ENCODE data around the gene HYKK. TPM values are rescaled to one million over a fixed set of nuclear protein-coding genes. Genes with fewer than 3 reads are reported as not detected.
"Not testable (repeated sequence)": the region's sequence is repeated elsewhere in the genome, so short reads cannot be mapped to it uniquely, and the experiment has no call there.

HYKK gene
- total and polyA plus RNA-seq, 8 donors, result 2.3 to 5.1 (median 3.1) TPM

- TF ChIP-seq CTCF (IDR thresholded peaks at IDR 0.05), result no peak
- Histone ChIP-seq H3K9me3 (no peaks in the 10 kb centered on the region), H3K27ac (no peak overlapping the region), H3K4me3 (no peak overlapping the region), H3K36me3 (no peaks in the 10 kb centered on the region), H3K27me3 (no peaks in the 10 kb centered on the region), H3K4me1 (peaks cover 0 to 8% (median 8%) of the 10 kb centered on the region in 3 donors)
- intact Hi-C loops (cut with DNase I), result no loop called here
- FAIRE-seq (no peak), ATAC-seq (no peak), DNase-seq (no peak)
- 79% methylated on average over 1 of the region's 1 CpG for WGBS, 2 donors
Observed at GRCh38 chr15:78538358-78538757, 31.0 kb downstream of the HYKK start.

GRCh38 chr15:78539464-78540140 lies 32.2 kb downstream of the HYKK start:
- H3K27me3 ChIP-seq; H3K9me3 ChIP-seq; FAIRE-seq; ATAC-seq; H3K36me3 ChIP-seq; intact Hi-C loops (cut with DNase I): not testable (repeated sequence)
- WGBS, 2 donors, result 68 to 72% methylated on average over 18 of the region's 18 CpGs
- Histone ChIP-seq H3K4me3 (peak overlapping the region; percentile 60 to 81 (median 70)), H3K4me1 (peaks cover 0 to 12% (median 11%) of the 10 kb centered on the region in 3 donors), H3K27ac (peak overlapping the region; percentile 62 to 91 (median 90))
- DNase-seq, result peak in 1 of 6 donors; percentile 17

- intact Hi-C loops (cut with DNase I), result no loop called here
- H3K4me3 ChIP-seq, result peak within 1 kb of the TSS; percentile 60 to 81 (median 70)
- peak within 1 kb of the TSS; percentile 62 to 91 (median 90) for H3K27ac ChIP-seq
- TF ChIP-seq CTCF (IDR thresholded peaks at IDR 0.05), result no peak
- H3K4me1 ChIP-seq, result peaks cover 5 to 14% (median 12%) of the 10 kb centered on the region in 3 donors
- peaks cover 0 to 5% (median 0%) of the 10 kb centered on the region in 3 donors for H3K36me3 ChIP-seq
- ATAC-seq, result peak; percentile 93 to 97 (median 94)
- DNase-seq, result peak; percentile 83 to 98 (median 88)
- 0% methylated on average over 41 to 56 of the region's 56 CpGs for WGBS, 2 donors
- no peaks in the 10 kb centered on the region for H3K9me3 ChIP-seq
- FAIRE-seq, result no peak
- H3K27me3 ChIP-seq, result no peaks in the 10 kb centered on the region
Observed at GRCh38 chr15:78540141-78540870, 32.9 kb downstream of the HYKK start, which contains the start of gene PSMA4. PSMA4 (plus strand) TSS chr15:78540444; CDS start chr15:78541928, 1,484 bp downstream.

- Histone ChIP-seq H3K27me3 (no peaks in the 10 kb centered on the region), H3K27ac (peak overlapping the region; percentile 62 to 91 (median 90)), H3K4me1 (peaks cover 10 to 14% (median 12%) of the 10 kb centered on the region in 3 donors), H3K9me3 (no peaks in the 10 kb centered on the region), H3K4me3 (peak overlapping the region; percentile 60 to 81 (median 70)), H3K36me3 (peaks cover 0 to 13% (median 0%) of the 10 kb centered on the region in 3 donors)
- ATAC-seq (peak in 3 of 4 donors; percentile 1 to 5 (median 1)), FAIRE-seq (no peak), DNase-seq (peak in 1 of 6 donors; percentile 13)
- TF ChIP-seq CTCF (IDR thresholded peaks at IDR 0.05), result no peak
- intact Hi-C loops (cut with DNase I), result no loop called here
- WGBS, 2 donors, result 2% methylated on average over 17 of the region's 17 CpGs
Observed at GRCh38 chr15:78540871-78541743, 33.7 kb downstream of the HYKK start.

- no peak for FAIRE-seq
- H3K27ac ChIP-seq, result peak overlapping the region in 1 of 4 donors; percentile 91
- H3K9me3 ChIP-seq, result no peaks in the 10 kb centered on the region
- H3K27me3 ChIP-seq, result no peaks in the 10 kb centered on the region
- ATAC-seq, result no peak
- peaks cover 0 to 19% (median 0%) of the 10 kb centered on the region in 3 donors for H3K36me3 ChIP-seq
- TF ChIP-seq CTCF (IDR thresholded peaks at IDR 0.05), result no peak
- peaks cover 10 to 14% (median 12%) of the 10 kb centered on the region in 3 donors for H3K4me1 ChIP-seq
- peak overlapping the region in 2 of 4 donors; percentile 60 to 81 for H3K4me3 ChIP-seq
- no peak for DNase-seq
- intact Hi-C loops (cut with DNase I), result no loop called here
- 6 to 14% methylated on average over 1 of the region's 1 CpG for WGBS, 2 donors
Observed at GRCh38 chr15:78541744-78542034, 34.3 kb downstream of the HYKK start.

Data from pancreas (tissue), 10 donors.